HG03565 (cell line): Measurements from ENCODE around the gene NYNRIN.
"Not testable (repeated sequence)": the region's sequence is repeated elsewhere in the genome, so short reads cannot be mapped to it uniquely, and the experiment has no call there.

Experiments used
- ATAC-seq: cut with Tn5 transposase; IDR thresholded peaks from one replicate; pipeline ENCODE4 v1.9.1; 2021; ENCODE audit warnings: mild to moderate bottlenecking, moderate library complexity; ENCODE audit not compliant: unreplicated experiment

Gene NYNRIN

GRCh38 chr14:24369907-24370687 is 28.7 kb upstream of the NYNRIN start:
- ATAC-seq, result no peak

GRCh38 chr14:24370748-24371147 is 28.1 kb upstream of the NYNRIN start:
- ATAC-seq, result no peak

- not testable (repeated sequence) for ATAC-seq
These were observed 27.2 kb upstream of the NYNRIN start for GRCh38 chr14:24371605-24372004.

GRCh38 chr14:24372701-24373416 is 25.9 kb upstream of the NYNRIN start:
- ATAC-seq, result no peak

GRCh38 chr14:24376448-24377070 is 22.2 kb upstream of the NYNRIN start:
- no peak for ATAC-seq

- no peak for ATAC-seq
These were observed 21.7 kb upstream of the NYNRIN start for GRCh38 chr14:24377126-24377525.

GRCh38 chr14:24377657-24378056 is 21.1 kb upstream of the NYNRIN start:
- no peak for ATAC-seq

- ATAC-seq, result no peak
These were observed 20.5 kb upstream of the NYNRIN start for GRCh38 chr14:24378327-24378726.

GRCh38 chr14:24378981-24379906 is 19.6 kb upstream of the NYNRIN start:
- no peak for ATAC-seq

- no peak for ATAC-seq
These were observed 18.7 kb upstream of the NYNRIN start for GRCh38 chr14:24379907-24380730.

- no peak for ATAC-seq
These were observed 17.3 kb upstream of the NYNRIN start for GRCh38 chr14:24381363-24382063.

- ATAC-seq, result no peak
These were observed 16.8 kb upstream of the NYNRIN start for GRCh38 chr14:24382064-24382371.

- ATAC-seq, result no peak
These were observed 14.6 kb upstream of the NYNRIN start for GRCh38 chr14:24384169-24384568.

- ATAC-seq, result no peak
These were observed 13.3 kb upstream of the NYNRIN start for GRCh38 chr14:24385524-24385923.

GRCh38 chr14:24387009-24387345 is 11.8 kb upstream of the NYNRIN start:
- no peak for ATAC-seq

GRCh38 chr14:24387579-24387978 is 11.2 kb upstream of the NYNRIN start:
- not testable (repeated sequence) for ATAC-seq

- no peak for ATAC-seq
These were observed 10.2 kb upstream of the NYNRIN start for GRCh38 chr14:24388474-24389179.

- no peak for ATAC-seq
These were observed 9.5 kb upstream of the NYNRIN start for GRCh38 chr14:24389226-24389848.
